ENCODE results near the gene MPL.

Gene MPL

GRCh38 chr1:43306688-43307457 is 30.7 kb upstream of the MPL start:
- peak; percentile 24 for DNase-seq

- DNase-seq: no peak
Measured at GRCh38 chr1:43307458-43308158, 30.0 kb upstream of the MPL start.

GRCh38 chr1:43308635-43309404 is 28.8 kb upstream of the MPL start:
- no peak for DNase-seq

- DNase-seq: no peak
Measured at GRCh38 chr1:43309405-43310025, 28.1 kb upstream of the MPL start.

DNA sequence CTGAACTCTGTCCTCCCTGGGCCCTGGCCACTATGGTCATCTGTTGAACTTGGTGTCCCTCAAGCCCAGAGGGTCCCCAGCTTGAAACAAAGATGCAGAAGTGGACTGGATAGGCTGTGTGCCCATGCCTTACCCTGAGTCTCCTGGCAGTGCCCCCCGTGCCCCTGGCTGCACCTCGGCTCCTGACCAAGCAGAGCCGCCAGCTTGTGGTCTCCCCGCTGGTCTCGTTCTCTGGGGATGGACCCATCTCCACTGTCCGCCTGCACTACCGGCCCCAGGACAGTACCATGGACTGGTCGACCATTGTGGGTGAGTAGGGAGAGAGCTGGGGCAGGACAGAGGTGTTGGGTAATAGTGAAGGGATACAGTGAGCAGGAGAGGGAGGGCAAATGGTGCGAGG is 26.1 kb upstream of the MPL start:
- no peak for DNase-seq

DNA sequence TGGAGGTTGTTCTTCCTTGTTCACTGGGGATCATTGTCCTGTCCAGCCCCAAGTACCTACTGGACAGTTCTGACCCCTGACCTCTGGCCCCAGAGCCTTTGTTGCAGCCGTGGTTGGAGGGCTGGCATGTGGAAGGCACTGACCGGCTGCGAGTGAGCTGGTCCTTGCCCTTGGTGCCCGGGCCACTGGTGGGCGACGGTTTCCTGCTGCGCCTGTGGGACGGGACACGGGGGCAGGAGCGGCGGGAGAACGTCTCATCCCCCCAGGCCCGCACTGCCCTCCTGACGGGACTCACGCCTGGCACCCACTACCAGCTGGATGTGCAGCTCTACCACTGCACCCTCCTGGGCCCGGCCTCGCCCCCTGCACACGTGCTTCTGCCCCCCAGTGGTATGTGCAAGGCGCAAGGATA is 25.4 kb upstream of the MPL start:
- no peak for DNase-seq

DNA sequence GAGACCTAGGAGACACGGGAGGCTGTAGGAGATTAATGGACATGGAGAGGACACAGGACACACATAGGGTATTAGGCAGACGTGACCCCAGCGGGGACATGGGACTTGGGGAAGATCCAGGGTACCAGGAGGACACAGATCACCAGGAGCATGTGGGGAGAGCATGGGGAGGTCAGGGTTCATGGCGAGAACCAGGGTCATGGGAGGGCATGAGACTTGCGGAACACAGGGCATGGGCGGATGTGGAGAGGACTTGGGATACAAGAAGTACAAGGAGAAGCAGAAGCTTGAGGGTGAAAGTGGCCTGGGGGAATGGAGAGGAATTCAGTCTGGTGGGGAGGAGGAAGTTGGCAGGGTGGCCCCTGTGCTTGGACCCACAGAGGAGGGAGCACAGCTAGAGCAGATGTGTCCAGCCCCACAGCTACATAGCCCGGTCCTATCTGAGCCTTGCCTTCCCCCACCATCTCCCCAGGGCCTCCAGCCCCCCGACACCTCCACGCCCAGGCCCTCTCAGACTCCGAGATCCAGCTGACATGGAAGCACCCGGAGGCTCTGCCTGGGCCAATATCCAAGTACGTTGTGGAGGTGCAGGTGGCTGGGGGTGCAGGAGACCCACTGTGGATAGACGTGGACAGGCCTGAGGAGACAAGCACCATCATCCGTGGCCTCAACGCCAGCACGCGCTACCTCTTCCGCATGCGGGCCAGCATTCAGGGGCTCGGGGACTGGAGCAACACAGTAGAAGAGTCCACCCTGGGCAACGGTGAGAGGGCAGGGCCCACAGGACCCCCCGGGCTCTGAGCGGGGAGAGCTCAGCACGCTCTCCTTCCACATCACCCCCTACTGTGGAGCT is 24.7 kb upstream of the MPL start:
- DNase-seq: no peak

DNA sequence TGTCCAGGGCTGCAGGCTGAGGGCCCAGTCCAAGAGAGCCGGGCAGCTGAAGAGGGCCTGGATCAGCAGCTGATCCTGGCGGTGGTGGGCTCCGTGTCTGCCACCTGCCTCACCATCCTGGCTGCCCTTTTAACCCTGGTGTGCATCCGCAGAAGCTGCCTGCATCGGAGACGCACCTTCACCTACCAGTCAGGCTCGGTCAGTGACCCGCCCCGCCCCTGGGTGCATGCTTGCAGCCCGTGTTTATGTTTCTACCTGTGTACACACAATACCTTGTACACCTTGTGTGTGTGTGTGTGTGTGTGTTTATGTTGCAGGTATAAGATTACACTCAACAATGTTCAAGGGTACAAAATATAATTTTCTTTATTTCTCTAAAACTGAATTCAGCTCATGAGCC is 23.8 kb upstream of the MPL start:
- DNase-seq: no peak

GRCh38 chr1:43314233-43314632 is 23.4 kb upstream of the MPL start:
- no peak for DNase-seq

GRCh38 chr1:43315481-43315880 is 22.1 kb upstream of the MPL start:
- DNase-seq: no peak

GRCh38 chr1:43315963-43316737 is 21.5 kb upstream of the MPL start:
- no peak for DNase-seq

DNA sequence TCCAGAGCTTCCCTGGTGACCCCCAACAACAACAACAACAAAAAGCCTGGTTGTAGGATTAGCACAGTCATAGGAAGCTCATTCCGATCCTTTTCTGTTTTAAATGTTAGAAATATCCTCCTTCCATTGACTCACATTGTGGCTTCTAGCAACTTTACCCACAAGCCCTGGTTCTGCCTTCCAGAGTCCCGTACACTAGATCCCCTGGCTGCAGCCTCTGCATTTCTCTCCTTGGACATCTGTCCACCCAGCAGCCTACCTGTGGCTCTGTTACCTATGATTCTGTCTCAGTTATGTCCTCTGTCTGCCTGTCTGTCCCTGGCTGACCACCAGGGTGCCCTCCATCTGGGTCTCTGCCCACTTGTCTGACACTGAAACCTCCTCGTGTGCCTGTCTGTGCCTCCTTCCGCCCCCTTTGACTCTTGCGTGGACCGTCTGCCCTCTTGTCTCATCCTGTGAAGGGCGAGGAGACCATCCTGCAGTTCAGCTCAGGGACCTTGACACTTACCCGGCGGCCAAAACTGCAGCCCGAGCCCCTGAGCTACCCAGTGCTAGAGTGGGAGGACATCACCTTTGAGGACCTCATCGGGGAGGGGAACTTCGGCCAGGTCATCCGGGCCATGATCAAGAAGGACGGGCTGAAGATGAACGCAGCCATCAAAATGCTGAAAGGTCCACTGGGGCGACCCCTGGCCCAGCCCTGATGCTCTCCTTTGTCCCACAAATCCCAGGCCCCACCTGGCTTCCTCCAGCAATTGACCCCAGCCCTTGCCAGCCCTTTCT is 20.7 kb upstream of the MPL start:
- DNase-seq: no peak

DNA sequence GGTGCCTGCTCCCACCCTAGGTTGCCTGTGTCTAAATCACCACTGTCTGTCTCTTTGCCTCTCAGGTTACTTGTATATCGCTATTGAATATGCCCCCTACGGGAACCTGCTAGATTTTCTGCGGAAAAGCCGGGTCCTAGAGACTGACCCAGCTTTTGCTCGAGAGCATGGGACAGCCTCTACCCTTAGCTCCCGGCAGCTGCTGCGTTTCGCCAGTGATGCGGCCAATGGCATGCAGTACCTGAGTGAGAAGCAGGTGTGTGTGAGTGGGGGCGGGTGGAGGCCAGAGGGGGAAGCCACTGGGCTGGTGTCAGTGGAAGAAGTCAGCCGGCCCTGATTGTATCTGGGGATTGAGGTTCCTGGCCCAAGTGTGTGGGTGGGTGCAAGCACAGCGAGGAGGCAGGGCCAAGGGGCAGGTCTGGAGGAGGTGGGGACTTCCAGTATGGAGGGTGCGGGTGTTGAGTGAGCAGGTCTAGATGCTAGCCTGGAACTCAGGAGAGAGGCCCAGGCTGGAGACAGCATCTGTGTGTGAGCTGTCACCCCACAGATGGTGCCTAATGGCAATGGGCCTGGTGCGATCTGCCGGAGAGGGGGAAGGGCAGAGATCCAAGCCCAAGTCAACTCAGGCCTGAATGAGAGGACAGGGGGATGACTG is 19.7 kb upstream of the MPL start:
- DNase-seq: no peak

DNA sequence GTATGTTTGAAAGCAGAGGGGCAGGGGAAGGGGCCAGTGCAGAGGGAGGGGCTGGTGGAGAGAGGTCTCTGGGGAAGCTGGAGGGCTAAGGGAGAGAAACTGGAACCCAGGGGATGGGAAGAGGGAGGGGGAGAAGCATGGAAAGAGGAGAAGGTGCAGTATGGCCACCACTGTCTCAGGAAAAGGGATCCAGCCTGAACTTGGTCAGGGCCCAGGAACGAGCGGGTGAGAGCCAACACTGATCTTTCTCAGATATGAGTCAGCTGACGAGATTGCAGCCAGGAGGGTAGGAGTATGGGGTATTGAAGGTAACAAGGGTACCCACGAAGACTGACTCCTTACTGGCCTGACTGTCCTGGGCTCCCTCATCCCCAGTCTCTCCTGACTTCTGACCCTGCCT is 18.8 kb upstream of the MPL start:
- no peak for DNase-seq

- DNase-seq: no peak
Measured at GRCh38 chr1:43319288-43319687, 18.3 kb upstream of the MPL start.

- no peak for DNase-seq
Measured at GRCh38 chr1:43319766-43320165, 17.9 kb upstream of the MPL start.

GRCh38 chr1:43321331-43321891 is 16.2 kb upstream of the MPL start:
- no peak for DNase-seq

DNA sequence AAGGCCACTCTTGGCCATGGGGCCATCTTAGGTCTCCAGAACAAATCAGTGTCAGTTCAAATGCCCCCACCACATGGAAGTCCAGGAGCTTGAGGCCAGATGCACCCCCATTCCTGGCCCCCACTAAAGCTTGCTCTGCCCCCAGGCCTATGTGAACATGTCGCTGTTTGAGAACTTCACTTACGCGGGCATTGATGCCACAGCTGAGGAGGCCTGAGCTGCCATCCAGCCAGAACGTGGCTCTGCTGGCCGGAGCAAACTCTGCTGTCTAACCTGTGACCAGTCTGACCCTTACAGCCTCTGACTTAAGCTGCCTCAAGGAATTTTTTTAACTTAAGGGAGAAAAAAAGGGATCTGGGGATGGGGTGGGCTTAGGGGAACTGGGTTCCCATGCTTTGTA is 15.1 kb upstream of the MPL start:
- no peak for DNase-seq

- no peak for DNase-seq
Measured at GRCh38 chr1:43324810-43325209, 12.8 kb upstream of the MPL start.

DNA sequence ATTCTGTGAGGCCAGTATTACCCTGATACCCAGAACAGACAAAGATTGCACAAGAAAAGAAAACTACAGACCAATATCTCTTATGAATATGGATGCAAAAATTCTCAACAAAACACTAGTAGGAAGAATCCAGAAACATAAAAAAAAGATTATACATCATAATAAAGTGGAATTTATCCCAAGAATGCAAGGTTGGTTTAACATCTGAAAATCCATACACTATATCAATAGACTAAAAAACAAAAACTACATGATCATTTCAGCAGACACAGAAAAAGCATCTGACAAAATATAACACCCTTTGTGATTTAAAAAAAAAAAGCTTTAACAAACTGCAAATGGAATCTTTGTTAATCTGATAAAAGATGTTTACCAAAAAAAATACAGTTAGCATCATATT is 12.2 kb upstream of the MPL start:
- no peak for DNase-seq

Data from NCI-H2029 (cell line).